Neural cell (in vitro differentiated cells): ENCODE data around the gene WDR91. TPM values are rescaled to one million over a fixed set of nuclear protein-coding genes. Genes with fewer than 3 reads are reported as not detected.

Source experiments
- H2AFZ ChIP-seq: fragments of 200-600, 300-800 bp; sonication (generic), shearing (Covaris generic); 2 replicates; pipeline ENCODE4 v1.6.0; 2014; ENCODE audit warnings: low read depth, mild to moderate bottlenecking, antibody characterized with exemption, low read length, moderate library complexity
- H3F3A ChIP-seq: fragments of 200-600 bp; shearing (Covaris generic); 2 replicates; pipeline ENCODE4 v1.6.1; 2016; ENCODE audit warnings: mild to moderate bottlenecking, moderate library complexity, mixed read lengths, antibody characterized with exemption, low read length; ENCODE audit not compliant: insufficient read depth, poor library complexity, severe bottlenecking
- H3K27ac ChIP-seq: fragments of 200-600, 300-800 bp; sonication (generic), shearing (Covaris generic); 2 replicates; pipeline ENCODE4 v1.5.1; 2014; ENCODE audit warnings: mild to moderate bottlenecking, low read length, moderate library complexity
- H3K27me3 ChIP-seq: fragments of 300-800, 200-600 bp; sonication (generic), shearing (Covaris generic); 2 replicates; pipeline ENCODE4 v1.6.0; 2014; ENCODE audit warnings: mild to moderate bottlenecking, low read depth, low read length, moderate library complexity; ENCODE audit not compliant: insufficient read depth
- H3K36me3 ChIP-seq: fragments of 300-800, 200-600 bp; sonication (generic), shearing (Covaris generic); 2 replicates; pipeline ENCODE4 v1.5.1; 2014; ENCODE audit warnings: mild to moderate bottlenecking, antibody characterized with exemption, low read length, moderate library complexity; ENCODE audit not compliant: insufficient read depth
- H3K4me2 ChIP-seq: fragments of 300-800, 200-600 bp; sonication (generic), shearing (Covaris generic); 2 replicates; pipeline ENCODE4 v1.6.0; 2014; ENCODE audit warnings: mild to moderate bottlenecking, low read length
- H3K4me3 ChIP-seq: fragments of 300-800, 200-600 bp; sonication (generic), shearing (Covaris generic); 2 replicates; pipeline ENCODE4 v1.5.1; 2014; ENCODE audit warnings: mild to moderate bottlenecking, low read length, moderate library complexity
- H3K79me2 ChIP-seq: fragments of 200-600 bp; shearing (Covaris generic); replicated peaks from 2 replicates; pipeline ENCODE4 v1.6.0; 2014; ENCODE audit warnings: mild to moderate bottlenecking, low read length, moderate library complexity; ENCODE audit not compliant: insufficient read depth
- H3K9ac ChIP-seq: fragments of 300-800, 200-600 bp; sonication (generic), shearing (Covaris generic); 2 replicates; pipeline ENCODE4 v1.6.1; 2016; ENCODE audit warnings: mild to moderate bottlenecking, low read length, mixed read lengths
- H3K9me2 ChIP-seq: fragments of 200-600 bp; shearing (Covaris generic); 2 replicates; pipeline ENCODE4 v1.6.1; 2016; ENCODE audit warnings: mild to moderate bottlenecking, low read length, mixed read lengths; ENCODE audit not compliant: insufficient read depth
- H3K9me3 ChIP-seq: fragments of 200-600, 300-800 bp; sonication (generic), shearing (Covaris generic); 2 replicates; pipeline ENCODE4 v1.6.1; 2016; ENCODE audit warnings: mild to moderate bottlenecking, mixed run types, low read length, moderate library complexity, mixed read lengths
- H4K20me1 ChIP-seq: fragments of 200-600 bp; shearing (Covaris generic); 2 replicates; pipeline ENCODE4 v1.6.1; 2016; ENCODE audit warnings: mild to moderate bottlenecking, mixed run types; ENCODE audit not compliant: insufficient read depth
- EP300 ChIP-seq: fragments of 450-650 bp; conservative IDR thresholded peaks from 2 replicates; pipeline ENCODE4 v1.6.1; 2014; ENCODE audit warnings: antibody characterized with exemption, mild to moderate bottlenecking, moderate library complexity; ENCODE audit not compliant: poor library complexity, severe bottlenecking
- EZH2 ChIP-seq: fragments of 200-600, 300-800 bp; shearing (Covaris generic), sonication (generic); IDR thresholded peaks from 2 replicates; pipeline ENCODE4 v1.6.1; 2014; ENCODE audit warnings: antibody characterized with exemption, low read length, borderline replicate concordance, mild to moderate bottlenecking; ENCODE audit not compliant: insufficient read depth, poor library complexity, severe bottlenecking
- MXI1 ChIP-seq: fragments of 450-650 bp; conservative IDR thresholded peaks from 2 replicates; pipeline ENCODE4 v1.6.1; 2014; ENCODE audit warnings: antibody characterized with exemption, mild to moderate bottlenecking; ENCODE audit not compliant: poor library complexity, severe bottlenecking
- POLR2AphosphoS5 ChIP-seq: IDR thresholded peaks from 2 replicates; pipeline ENCODE4 v1.6.1; 2012
- RAD21 ChIP-seq: fragments of 450-650 bp; conservative IDR thresholded peaks from 2 replicates; pipeline ENCODE4 v1.6.1; 2014; ENCODE audit warnings: antibody characterized with exemption, mild to moderate bottlenecking, moderate library complexity
- SMC3 ChIP-seq: fragments of 450-650 bp; conservative IDR thresholded peaks from 2 replicates; pipeline ENCODE4 v1.6.1; 2014; ENCODE audit warnings: antibody characterized with exemption, mild to moderate bottlenecking, moderate library complexity; ENCODE audit not compliant: poor library complexity
- TAF1 ChIP-seq: IDR thresholded peaks from 2 replicates; pipeline ENCODE4 v1.6.1; 2012; ENCODE audit warnings: low read depth
- polyA plus RNA-seq: library from polyadenylated mRNA; depleted of rRNA; stranded (reverse); fragments of >200 nt; gene quantifications from 2 replicates; pipeline ENCODE4 v1.2.3, GENCODE V29; 2014
- TF ChIP-seq, protein P1 (sequence below): fragments of 450-650 bp; IDR thresholded peaks from 2 replicates; pipeline ENCODE4 v1.5.1; 2014; ENCODE audit warnings: antibody characterized with exemption, mild to moderate bottlenecking, moderate library complexity; ENCODE audit not compliant: poor library complexity, severe bottlenecking
- TF ChIP-seq, protein P2 (sequence below): IDR thresholded peaks from 2 replicates; pipeline ENCODE4 v1.6.1; 2012; ENCODE audit warnings: borderline replicate concordance

WDR91 gene
- polyA plus RNA-seq, 1 donor from 2014 or later = 17.7 TPM

DNA sequence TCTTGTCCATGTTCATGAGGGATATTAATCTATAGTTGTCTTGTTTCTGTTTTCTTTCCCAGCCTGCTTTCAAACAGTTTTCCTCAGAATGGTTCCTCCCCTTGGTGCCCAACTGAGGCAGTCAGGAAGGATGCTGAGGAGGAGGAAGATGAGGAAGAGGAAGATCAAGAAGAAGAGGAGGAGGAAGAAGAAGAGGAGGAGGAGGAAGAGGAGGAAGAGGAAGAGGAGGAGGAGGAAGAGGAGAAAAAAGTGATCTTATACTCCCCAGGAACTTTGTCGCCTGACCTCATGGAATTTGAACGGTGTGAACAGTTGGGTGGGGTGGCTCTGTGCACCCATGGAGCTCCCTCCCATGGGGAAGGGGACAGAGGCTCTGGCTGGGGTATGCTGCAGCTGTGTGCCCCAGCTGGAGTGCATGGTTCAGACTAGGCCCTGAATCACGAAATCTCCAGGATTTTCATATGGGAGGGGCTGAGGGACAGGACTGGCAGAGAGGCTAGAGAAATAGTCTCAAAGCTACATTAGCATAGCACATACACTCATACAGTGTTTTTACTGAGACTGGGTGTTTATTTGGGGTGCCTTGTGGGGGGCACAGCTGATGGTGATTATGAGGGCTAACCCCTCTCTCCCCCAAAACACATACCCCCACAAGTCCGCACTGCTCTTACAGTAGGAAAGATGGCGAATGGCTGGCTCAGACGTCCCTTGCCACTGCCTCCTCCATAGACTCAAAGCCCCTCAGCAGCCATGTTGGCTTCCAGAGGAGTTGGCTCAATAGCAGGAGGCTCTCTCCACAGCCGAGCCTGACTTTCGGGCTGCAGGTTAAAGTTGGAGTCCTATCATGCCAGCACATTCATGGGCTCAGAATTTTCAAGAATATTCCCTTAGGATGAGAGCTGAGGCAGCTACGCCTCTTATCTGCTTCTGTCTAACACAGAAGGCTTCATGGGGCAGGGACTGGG is 34.2 kb upstream of the WDR91 start:
- Histone ChIP-seq H3K79me2 (no peaks in the 10 kb centered on the region), H3F3A (no peaks in the 10 kb centered on the region), H2AFZ (no peak overlapping the region), H3K36me3 (no peaks in the 10 kb centered on the region), H3K4me3 (no peak overlapping the region), H3K4me2 (no peak overlapping the region), H3K27ac (no peak overlapping the region), H4K20me1 (no peaks in the 10 kb centered on the region), H3K27me3 (no peaks in the 10 kb centered on the region), H3K9me2 (no peaks in the 10 kb centered on the region), H3K9ac (no peak overlapping the region), H3K9me3 (no peaks in the 10 kb centered on the region)
- TF ChIP-seq SMC3 (no peak), POLR2AphosphoS5 (no peak), MXI1 (no peak), EP300 (no peak), RAD21 (no peak), TAF1 (no peak), EZH2 (no peak)
- TF ChIP-seq, protein P1, sequence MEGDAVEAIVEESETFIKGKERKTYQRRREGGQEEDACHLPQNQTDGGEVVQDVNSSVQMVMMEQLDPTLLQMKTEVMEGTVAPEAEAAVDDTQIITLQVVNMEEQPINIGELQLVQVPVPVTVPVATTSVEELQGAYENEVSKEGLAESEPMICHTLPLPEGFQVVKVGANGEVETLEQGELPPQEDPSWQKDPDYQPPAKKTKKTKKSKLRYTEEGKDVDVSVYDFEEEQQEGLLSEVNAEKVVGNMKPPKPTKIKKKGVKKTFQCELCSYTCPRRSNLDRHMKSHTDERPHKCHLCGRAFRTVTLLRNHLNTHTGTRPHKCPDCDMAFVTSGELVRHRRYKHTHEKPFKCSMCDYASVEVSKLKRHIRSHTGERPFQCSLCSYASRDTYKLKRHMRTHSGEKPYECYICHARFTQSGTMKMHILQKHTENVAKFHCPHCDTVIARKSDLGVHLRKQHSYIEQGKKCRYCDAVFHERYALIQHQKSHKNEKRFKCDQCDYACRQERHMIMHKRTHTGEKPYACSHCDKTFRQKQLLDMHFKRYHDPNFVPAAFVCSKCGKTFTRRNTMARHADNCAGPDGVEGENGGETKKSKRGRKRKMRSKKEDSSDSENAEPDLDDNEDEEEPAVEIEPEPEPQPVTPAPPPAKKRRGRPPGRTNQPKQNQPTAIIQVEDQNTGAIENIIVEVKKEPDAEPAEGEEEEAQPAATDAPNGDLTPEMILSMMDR = no peak
- TF ChIP-seq, protein P2, sequence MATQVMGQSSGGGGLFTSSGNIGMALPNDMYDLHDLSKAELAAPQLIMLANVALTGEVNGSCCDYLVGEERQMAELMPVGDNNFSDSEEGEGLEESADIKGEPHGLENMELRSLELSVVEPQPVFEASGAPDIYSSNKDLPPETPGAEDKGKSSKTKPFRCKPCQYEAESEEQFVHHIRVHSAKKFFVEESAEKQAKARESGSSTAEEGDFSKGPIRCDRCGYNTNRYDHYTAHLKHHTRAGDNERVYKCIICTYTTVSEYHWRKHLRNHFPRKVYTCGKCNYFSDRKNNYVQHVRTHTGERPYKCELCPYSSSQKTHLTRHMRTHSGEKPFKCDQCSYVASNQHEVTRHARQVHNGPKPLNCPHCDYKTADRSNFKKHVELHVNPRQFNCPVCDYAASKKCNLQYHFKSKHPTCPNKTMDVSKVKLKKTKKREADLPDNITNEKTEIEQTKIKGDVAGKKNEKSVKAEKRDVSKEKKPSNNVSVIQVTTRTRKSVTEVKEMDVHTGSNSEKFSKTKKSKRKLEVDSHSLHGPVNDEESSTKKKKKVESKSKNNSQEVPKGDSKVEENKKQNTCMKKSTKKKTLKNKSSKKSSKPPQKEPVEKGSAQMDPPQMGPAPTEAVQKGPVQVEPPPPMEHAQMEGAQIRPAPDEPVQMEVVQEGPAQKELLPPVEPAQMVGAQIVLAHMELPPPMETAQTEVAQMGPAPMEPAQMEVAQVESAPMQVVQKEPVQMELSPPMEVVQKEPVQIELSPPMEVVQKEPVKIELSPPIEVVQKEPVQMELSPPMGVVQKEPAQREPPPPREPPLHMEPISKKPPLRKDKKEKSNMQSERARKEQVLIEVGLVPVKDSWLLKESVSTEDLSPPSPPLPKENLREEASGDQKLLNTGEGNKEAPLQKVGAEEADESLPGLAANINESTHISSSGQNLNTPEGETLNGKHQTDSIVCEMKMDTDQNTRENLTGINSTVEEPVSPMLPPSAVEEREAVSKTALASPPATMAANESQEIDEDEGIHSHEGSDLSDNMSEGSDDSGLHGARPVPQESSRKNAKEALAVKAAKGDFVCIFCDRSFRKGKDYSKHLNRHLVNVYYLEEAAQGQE = no peak

DNA sequence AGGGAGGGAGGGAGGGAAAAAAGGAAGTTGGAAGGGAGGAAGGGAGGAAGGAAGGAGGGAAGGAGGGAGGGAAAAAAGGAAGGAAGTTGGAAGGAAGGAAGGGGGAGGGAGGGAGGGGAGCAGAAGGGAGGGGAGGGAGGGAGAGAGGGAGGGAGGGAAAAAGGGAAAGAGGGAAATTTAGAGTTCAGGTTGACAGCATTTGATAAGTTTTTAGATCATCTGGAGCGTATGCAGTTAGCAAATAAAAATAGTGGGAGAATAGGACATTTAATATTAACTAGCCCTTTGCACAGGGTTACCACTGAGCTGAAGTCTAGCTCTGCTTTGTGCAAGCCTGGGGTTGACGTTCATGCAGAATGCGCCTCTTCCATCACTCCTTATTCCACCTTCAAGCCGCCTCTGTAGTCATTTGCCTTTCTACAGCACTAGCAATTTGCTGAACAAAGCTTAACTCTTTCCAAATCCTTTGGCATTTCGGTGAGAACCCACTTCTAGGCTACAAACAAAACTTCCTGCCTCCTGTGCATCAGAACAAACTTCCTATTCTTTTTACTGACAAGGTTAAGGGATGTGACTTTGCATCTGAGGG is 30.9 kb upstream of the WDR91 start:
- Histone ChIP-seq H3K79me2 (no peaks in the 10 kb centered on the region), H3K27me3 (no peaks in the 10 kb centered on the region), H3F3A (no peaks in the 10 kb centered on the region), H3K9me3 (no peaks in the 10 kb centered on the region), H2AFZ (no peak overlapping the region), H3K9ac (no peak overlapping the region), H3K9me2 (no peaks in the 10 kb centered on the region), H3K36me3 (no peaks in the 10 kb centered on the region), H3K27ac (no peak overlapping the region), H3K4me3 (no peak overlapping the region), H4K20me1 (no peaks in the 10 kb centered on the region), H3K4me2 (no peak overlapping the region)
- TF ChIP-seq RAD21 (no peak), MXI1 (no peak), TAF1 (no peak)
- TF ChIP-seq, protein P2 = no peak
- TF ChIP-seq, protein P1 = no peak
